Measurements from ENCODE around the gene ING2.
"Not testable (repeated sequence)": the region's sequence is repeated elsewhere in the genome, so short reads cannot be mapped to it uniquely, and the experiment has no call there.

Gene ING2, protein sequence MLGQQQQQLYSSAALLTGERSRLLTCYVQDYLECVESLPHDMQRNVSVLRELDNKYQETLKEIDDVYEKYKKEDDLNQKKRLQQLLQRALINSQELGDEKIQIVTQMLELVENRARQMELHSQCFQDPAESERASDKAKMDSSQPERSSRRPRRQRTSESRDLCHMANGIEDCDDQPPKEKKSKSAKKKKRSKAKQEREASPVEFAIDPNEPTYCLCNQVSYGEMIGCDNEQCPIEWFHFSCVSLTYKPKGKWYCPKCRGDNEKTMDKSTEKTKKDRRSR

DNA sequence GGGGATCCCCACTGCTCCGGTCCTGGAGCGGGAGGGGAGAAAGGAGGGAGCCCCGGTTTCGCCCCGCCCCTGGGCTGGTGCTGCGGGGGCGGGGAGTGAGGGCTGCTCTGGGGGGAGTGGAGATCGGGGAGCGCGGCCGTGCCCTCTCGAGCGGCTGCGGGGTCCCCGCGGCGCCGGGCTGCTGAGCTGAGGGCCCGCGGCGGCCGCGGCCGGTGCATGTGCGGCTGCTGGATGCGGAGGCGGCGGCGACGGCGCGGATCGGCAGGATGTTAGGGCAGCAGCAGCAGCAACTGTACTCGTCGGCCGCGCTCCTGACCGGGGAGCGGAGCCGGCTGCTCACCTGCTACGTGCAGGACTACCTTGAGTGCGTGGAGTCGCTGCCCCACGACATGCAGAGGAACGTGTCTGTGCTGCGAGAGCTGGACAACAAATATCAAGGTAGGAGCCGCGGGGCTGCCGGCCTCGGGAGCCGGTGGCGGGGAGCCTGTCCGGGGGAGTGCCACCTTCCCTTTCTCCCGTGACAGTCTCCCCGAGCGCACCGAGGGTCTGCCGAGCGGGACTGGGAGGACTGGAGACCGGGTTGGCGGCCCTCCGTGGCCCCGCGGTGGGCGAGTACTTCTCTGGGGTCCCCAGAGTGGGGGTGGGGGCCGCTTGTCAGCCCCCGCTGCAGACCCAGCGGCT, at the start of gene ING2:
ING2 (plus strand) TSS at position 129 of the 681 bp plus-strand sequence; CDS start at position 267, 138 bp downstream.
- Histone ChIP-seq H3K9me3 (ENCODE audit: insufficient read depth, low read length) (no peaks in the 10 kb centered on the region), H3K79me2 (ENCODE audit: insufficient read depth, low read length) (peaks cover 59% of the 10 kb centered on the region), H3F3A (ENCODE audit: insufficient read depth) (no peaks in the 10 kb centered on the region), H3K4me3 (ENCODE audit: insufficient read depth, low read length, poor library complexity, severe bottlenecking) (peak within 1 kb of the TSS; percentile 92), H2AFZ (ENCODE audit: low read depth, low read length, severe bottlenecking) (peak within 1 kb of the TSS; percentile 85), H4K20me1 (ENCODE audit: low read depth, low read length) (peaks cover 19% of the 10 kb centered on the region), H3K9ac (ENCODE audit: low read length) (peak within 1 kb of the TSS; percentile 76), H3K27ac (ENCODE audit: low read depth, low read length) (peak within 1 kb of the TSS; percentile 76), H3K27me3 (ENCODE audit: low read length) (no peaks in the 10 kb centered on the region), H3K4me2 (ENCODE audit: low read depth, low read length, poor library complexity, severe bottlenecking) (peak within 1 kb of the TSS; percentile 79), H3K9me2 (replicated peaks; ENCODE audit: insufficient read depth, low read length) (no peaks in the 10 kb centered on the region), H3K36me3 (ENCODE audit: low read length) (peaks cover under 1% of the 10 kb centered on the region; the same call in 1 of the 2 replicates)
- no peak for TF ChIP-seq EZH2phosphoT487 (conservative IDR thresholded peaks at IDR 0.05; ENCODE audit: low read length)
- TF ChIP-seq, protein P1, sequence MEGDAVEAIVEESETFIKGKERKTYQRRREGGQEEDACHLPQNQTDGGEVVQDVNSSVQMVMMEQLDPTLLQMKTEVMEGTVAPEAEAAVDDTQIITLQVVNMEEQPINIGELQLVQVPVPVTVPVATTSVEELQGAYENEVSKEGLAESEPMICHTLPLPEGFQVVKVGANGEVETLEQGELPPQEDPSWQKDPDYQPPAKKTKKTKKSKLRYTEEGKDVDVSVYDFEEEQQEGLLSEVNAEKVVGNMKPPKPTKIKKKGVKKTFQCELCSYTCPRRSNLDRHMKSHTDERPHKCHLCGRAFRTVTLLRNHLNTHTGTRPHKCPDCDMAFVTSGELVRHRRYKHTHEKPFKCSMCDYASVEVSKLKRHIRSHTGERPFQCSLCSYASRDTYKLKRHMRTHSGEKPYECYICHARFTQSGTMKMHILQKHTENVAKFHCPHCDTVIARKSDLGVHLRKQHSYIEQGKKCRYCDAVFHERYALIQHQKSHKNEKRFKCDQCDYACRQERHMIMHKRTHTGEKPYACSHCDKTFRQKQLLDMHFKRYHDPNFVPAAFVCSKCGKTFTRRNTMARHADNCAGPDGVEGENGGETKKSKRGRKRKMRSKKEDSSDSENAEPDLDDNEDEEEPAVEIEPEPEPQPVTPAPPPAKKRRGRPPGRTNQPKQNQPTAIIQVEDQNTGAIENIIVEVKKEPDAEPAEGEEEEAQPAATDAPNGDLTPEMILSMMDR (IDR thresholded peaks at IDR 0.05; ENCODE audit: insufficient read depth, low read length, poor library complexity, severe bottlenecking): no peak

DNA sequence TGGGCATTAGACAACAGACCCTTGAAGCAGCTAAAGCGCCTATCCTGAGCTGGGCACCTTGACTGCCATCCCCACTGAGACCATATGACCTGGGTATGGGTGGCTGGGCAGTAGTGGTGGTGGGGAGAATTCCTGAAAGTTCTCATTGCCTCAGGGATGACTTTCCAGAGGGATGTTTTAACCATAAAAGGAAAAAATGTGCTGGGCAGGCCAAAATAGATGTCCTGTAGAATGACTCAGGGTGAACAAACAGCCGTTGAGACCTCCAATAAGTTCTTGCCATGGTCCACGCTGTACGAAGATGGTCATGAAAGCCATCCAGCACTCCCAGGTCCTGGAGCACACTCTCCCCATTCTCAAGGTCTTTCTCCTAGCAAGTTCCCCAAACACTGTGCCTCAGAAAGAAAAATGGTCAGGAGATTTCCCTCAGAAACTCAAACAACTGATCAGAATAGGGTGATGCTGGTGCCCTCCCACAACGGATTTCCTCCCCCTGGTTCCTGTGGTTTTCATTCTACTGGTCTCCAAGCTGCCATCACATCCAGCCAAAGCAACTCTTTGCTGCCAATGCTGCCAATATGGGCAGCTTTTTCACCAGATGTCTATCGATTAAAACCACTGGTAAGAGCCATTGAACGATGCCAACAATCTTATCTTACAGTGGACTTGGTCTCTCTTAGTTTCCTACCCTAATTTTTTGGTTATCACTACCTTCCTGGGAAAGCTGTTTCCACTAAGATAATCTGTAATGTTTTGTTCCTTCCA, 49.2 kb upstream of the ING2 start:
- H2AFZ ChIP-seq (ENCODE audit: low read depth, low read length, severe bottlenecking): no peak overlapping the region
- no peak overlapping the region for H3K27ac ChIP-seq (ENCODE audit: low read depth, low read length)
- H3K9ac ChIP-seq (ENCODE audit: low read length): no peak overlapping the region
- no peak for TF ChIP-seq EZH2phosphoT487 (conservative IDR thresholded peaks at IDR 0.05; ENCODE audit: low read length)
- TF ChIP-seq, protein P1 (IDR thresholded peaks at IDR 0.05; ENCODE audit: insufficient read depth, low read length, poor library complexity, severe bottlenecking): no peak
- H3K27me3 ChIP-seq (ENCODE audit: low read length): no peaks in the 10 kb centered on the region
- peaks cover 9% of the 10 kb centered on the region; the same call in 1 of the 2 replicates for H3F3A ChIP-seq (ENCODE audit: insufficient read depth)
- H3K4me2 ChIP-seq (ENCODE audit: low read depth, low read length, poor library complexity, severe bottlenecking): no peak overlapping the region
- no peak overlapping the region for H3K4me3 ChIP-seq (ENCODE audit: insufficient read depth, low read length, poor library complexity, severe bottlenecking)
- no peaks in the 10 kb centered on the region for H3K9me3 ChIP-seq (ENCODE audit: insufficient read depth, low read length)
- H3K36me3 ChIP-seq (ENCODE audit: low read length): no peaks in the 10 kb centered on the region
- H3K79me2 ChIP-seq (ENCODE audit: insufficient read depth, low read length): no peaks in the 10 kb centered on the region
- H3K9me2 ChIP-seq (replicated peaks; ENCODE audit: insufficient read depth, low read length): no peaks in the 10 kb centered on the region
- no peaks in the 10 kb centered on the region for H4K20me1 ChIP-seq (ENCODE audit: low read depth, low read length)

DNA sequence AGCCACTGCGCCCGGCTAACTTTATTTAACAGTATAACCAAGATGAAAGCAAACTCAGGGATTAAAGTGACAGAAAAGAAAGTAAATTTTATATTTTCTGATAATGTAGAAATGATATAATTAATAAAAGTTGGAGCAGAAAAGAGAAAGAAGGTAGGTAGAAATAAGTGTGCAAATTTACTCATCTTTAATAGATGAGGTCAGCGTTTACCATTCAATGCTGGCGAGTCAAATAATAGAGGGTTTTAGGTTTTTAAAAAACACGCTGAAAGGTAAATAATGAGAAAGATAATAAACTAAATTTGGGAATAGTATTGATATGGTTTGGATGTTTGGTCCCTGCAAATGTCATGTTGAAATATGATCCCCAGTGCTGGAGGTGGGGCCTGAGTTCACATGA, 46.9 kb upstream of the ING2 start:
- TF ChIP-seq, protein P1 (IDR thresholded peaks at IDR 0.05; ENCODE audit: insufficient read depth, low read length, poor library complexity, severe bottlenecking): no peak
- no peak for TF ChIP-seq EZH2phosphoT487 (conservative IDR thresholded peaks at IDR 0.05; ENCODE audit: low read length)
- no peaks in the 10 kb centered on the region for H3K79me2 ChIP-seq (ENCODE audit: insufficient read depth, low read length)
- no peaks in the 10 kb centered on the region for H3K27me3 ChIP-seq (ENCODE audit: low read length)
- H3F3A ChIP-seq (ENCODE audit: insufficient read depth): no peaks in the 10 kb centered on the region
- no peak overlapping the region for H3K27ac ChIP-seq (ENCODE audit: low read depth, low read length)
- H3K9me2 ChIP-seq (replicated peaks; ENCODE audit: insufficient read depth, low read length): no peaks in the 10 kb centered on the region
- H3K4me2 ChIP-seq (ENCODE audit: low read depth, low read length, poor library complexity, severe bottlenecking): no peak overlapping the region
- no peaks in the 10 kb centered on the region for H3K36me3 ChIP-seq (ENCODE audit: low read length)
- H2AFZ ChIP-seq (ENCODE audit: low read depth, low read length, severe bottlenecking): no peak overlapping the region
- no peak overlapping the region for H3K4me3 ChIP-seq (ENCODE audit: insufficient read depth, low read length, poor library complexity, severe bottlenecking)
- H4K20me1 ChIP-seq (ENCODE audit: low read depth, low read length): no peaks in the 10 kb centered on the region
- no peaks in the 10 kb centered on the region for H3K9me3 ChIP-seq (ENCODE audit: insufficient read depth, low read length)
- no peak overlapping the region for H3K9ac ChIP-seq (ENCODE audit: low read length)

DNA sequence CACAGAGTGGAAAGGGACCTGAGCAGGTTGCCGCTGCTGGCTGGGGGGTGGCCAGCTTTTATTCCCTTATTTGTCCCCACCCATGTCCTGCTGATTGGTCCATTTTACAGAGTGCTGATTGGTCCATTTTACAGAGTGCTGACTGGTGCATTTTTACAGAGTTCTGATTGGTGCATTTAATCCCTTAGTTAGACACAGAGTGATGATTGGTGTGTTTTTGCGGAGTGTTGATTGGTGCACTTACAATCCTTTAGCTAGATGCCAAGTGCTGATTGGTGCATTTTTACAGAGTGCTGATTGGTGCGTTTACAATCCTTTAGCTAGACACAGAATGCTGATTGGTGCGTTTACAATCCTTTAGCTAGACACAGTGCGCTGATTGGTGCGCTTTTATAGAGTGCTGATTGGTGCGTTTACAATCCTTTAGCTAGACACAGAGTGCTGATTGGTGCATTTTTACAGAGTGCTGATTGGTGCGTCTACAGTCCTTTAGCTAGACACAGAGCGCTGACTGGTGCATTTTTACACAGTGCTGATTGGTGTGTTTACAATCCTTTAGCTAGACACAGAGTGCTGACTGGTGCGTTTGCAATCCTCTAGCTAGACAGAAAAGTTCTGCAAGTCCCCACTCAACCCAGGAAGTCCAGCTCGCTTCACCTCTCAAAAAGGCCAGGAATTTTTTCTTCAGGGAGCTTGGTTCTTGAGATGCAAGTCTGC, 40.8 kb upstream of the ING2 start:
- H3K36me3 ChIP-seq (ENCODE audit: low read length); H3K9me2 ChIP-seq (replicated peaks; ENCODE audit: insufficient read depth, low read length); H3K27me3 ChIP-seq (ENCODE audit: low read length); H2AFZ ChIP-seq (ENCODE audit: low read depth, low read length, severe bottlenecking); H3F3A ChIP-seq (ENCODE audit: insufficient read depth); H3K4me2 ChIP-seq (ENCODE audit: low read depth, low read length, poor library complexity, severe bottlenecking); H3K9ac ChIP-seq (ENCODE audit: low read length); H3K27ac ChIP-seq (ENCODE audit: low read depth, low read length); H3K9me3 ChIP-seq (ENCODE audit: insufficient read depth, low read length); H3K4me3 ChIP-seq (ENCODE audit: insufficient read depth, low read length, poor library complexity, severe bottlenecking); H3K79me2 ChIP-seq (ENCODE audit: insufficient read depth, low read length); H4K20me1 ChIP-seq (ENCODE audit: low read depth, low read length): not testable (repeated sequence)

DNA sequence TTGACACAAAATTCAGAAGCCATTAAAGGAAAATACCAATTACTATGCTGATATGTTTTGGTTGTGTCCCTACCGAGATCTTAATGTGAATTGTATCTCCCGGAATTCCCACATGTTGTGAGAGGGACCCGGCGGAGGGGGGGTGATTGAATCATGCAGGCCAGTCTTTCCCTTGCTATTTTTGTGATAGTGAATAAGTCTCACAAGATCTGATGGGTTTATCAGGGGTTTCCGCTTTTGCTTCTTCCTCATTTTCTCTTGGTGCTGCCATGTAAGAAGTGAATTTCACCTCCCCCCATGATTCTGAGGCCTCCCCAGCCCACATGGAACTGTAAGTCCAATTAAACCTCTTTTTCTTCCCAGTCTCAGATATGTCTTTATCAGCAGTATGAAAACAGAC, 39.0 kb upstream of the ING2 start:
- not testable (repeated sequence) for H3K27ac ChIP-seq (ENCODE audit: low read depth, low read length); H3K36me3 ChIP-seq (ENCODE audit: low read length); H3K9me3 ChIP-seq (ENCODE audit: insufficient read depth, low read length); H2AFZ ChIP-seq (ENCODE audit: low read depth, low read length, severe bottlenecking); H3K4me3 ChIP-seq (ENCODE audit: insufficient read depth, low read length, poor library complexity, severe bottlenecking); H3K9me2 ChIP-seq (replicated peaks; ENCODE audit: insufficient read depth, low read length); H3F3A ChIP-seq (ENCODE audit: insufficient read depth); H3K4me2 ChIP-seq (ENCODE audit: low read depth, low read length, poor library complexity, severe bottlenecking); H4K20me1 ChIP-seq (ENCODE audit: low read depth, low read length); H3K27me3 ChIP-seq (ENCODE audit: low read length); H3K9ac ChIP-seq (ENCODE audit: low read length); H3K79me2 ChIP-seq (ENCODE audit: insufficient read depth, low read length)
